Liver (tissue), 9 donors: Measurements from ENCODE around the gene LRRN2. TPM values are rescaled to one million over a fixed set of nuclear protein-coding genes. Genes with fewer than 3 reads are reported as not detected.

Experiments
- DNase-seq: peaks from one replicate; pipeline ENCODE4 v3.0.0-alpha.2; 2017; ENCODE audit warnings: low spot score
- H3K27ac ChIP-seq, 2 donors: one replicate each; pipeline ENCODE4 v1.7.0; 2013; ENCODE audit warnings: inconsistent platforms in 2 of 2, low read length in 2 of 2, control low read depth in 1 of 2, low read depth in 1 of 2, mild to moderate bottlenecking in 1 of 2
- H3K27me3 ChIP-seq, 4 donors: one replicate each; pipeline versions ENCODE4 v1.6.1 to v1.7.0; 2013; ENCODE audit warnings: low read length in 3 of 4, inconsistent platforms in 1 of 4, mild to moderate bottlenecking in 1 of 4, moderate library complexity in 1 of 4; ENCODE audit not compliant: control insufficient read depth in 4 of 4, insufficient read depth in 4 of 4
- H3K36me3 ChIP-seq, 4 donors: one replicate each; pipeline versions ENCODE4 v1.6.1 to v1.7.0; 2013; ENCODE audit warnings: low read length in 3 of 4, mild to moderate bottlenecking in 3 of 4, low read depth in 1 of 4, moderate library complexity in 1 of 4; ENCODE audit not compliant: control insufficient read depth in 4 of 4, insufficient read depth in 3 of 4
- H3K4me1 ChIP-seq, 4 donors: one replicate each; pipeline versions ENCODE4 v1.6.1 to v1.7.0; 2013; ENCODE audit warnings: low read length in 3 of 4, mild to moderate bottlenecking in 3 of 4, moderate library complexity in 1 of 4; ENCODE audit not compliant: control insufficient read depth in 4 of 4, insufficient read depth in 4 of 4
- H3K4me3 ChIP-seq, 3 donors: one replicate each; pipeline versions ENCODE4 v1.6.1 to v1.7.0; 2013; ENCODE audit warnings: low read length in 3 of 3, control low read depth in 1 of 3, low read depth in 1 of 3, mild to moderate bottlenecking in 1 of 3
- H3K9ac ChIP-seq, 2 donors: one replicate each; pipeline ENCODE4 v1.7.0; 2013; ENCODE audit warnings: low read length in 2 of 2, mild to moderate bottlenecking in 2 of 2, moderate library complexity in 2 of 2, control low read depth in 1 of 2, low read depth in 1 of 2
- H3K9me3 ChIP-seq, 4 donors: one replicate each; pipeline versions ENCODE4 v1.6.1 to v1.7.0; 2013; ENCODE audit warnings: low read length in 3 of 4; ENCODE audit not compliant: control insufficient read depth in 4 of 4
- ATF3 ChIP-seq: IDR thresholded peaks from 2 replicates; pipeline ENCODE4 v1.6.1; 2016; ENCODE audit warnings: antibody characterized with exemption
- CTCF ChIP-seq: fragments of 150-350 bp; IDR thresholded peaks from 2 replicates; pipeline ENCODE4 v1.5.1; 2017; ENCODE audit warnings: improper control_type of control experiment, low read depth, low read length; ENCODE audit not compliant: missing input control
- EGR1 ChIP-seq, 2 donors: IDR thresholded peaks; 2 replicates each; pipeline ENCODE4 v1.6.1; 2016 to 2018; ENCODE audit warnings: antibody characterized with exemption in 2 of 2, low read depth in 2 of 2
- FOXA1 ChIP-seq: IDR thresholded peaks from 2 replicates; pipeline ENCODE4 v1.6.1; 2016; ENCODE audit warnings: antibody characterized with exemption
- FOXA2 ChIP-seq: IDR thresholded peaks from 2 replicates; pipeline ENCODE4 v1.6.1; 2016; ENCODE audit warnings: antibody characterized with exemption
- GABPA ChIP-seq, 2 donors: IDR thresholded peaks in 1 of 2; conservative IDR thresholded peaks in 1 of 2; 2 replicates each; pipeline ENCODE4 v1.6.1; 2016; ENCODE audit warnings: antibody characterized with exemption in 2 of 2, mild to moderate bottlenecking in 1 of 2, moderate library complexity in 1 of 2
- HNF4A ChIP-seq, 2 donors: conservative IDR thresholded peaks; 2 replicates each; pipeline ENCODE4 v1.6.1; 2016; ENCODE audit warnings: antibody characterized with exemption in 2 of 2, mild to moderate bottlenecking in 2 of 2
- HNF4G ChIP-seq: IDR thresholded peaks from 2 replicates; pipeline ENCODE4 v1.6.1; 2016; ENCODE audit warnings: antibody characterized with exemption
- JUND ChIP-seq, 2 donors: IDR thresholded peaks; 2 replicates each; pipeline ENCODE4 v1.6.1; 2016; ENCODE audit warnings: antibody characterized with exemption in 2 of 2
- MAX ChIP-seq: IDR thresholded peaks from 2 replicates; pipeline ENCODE4 v1.6.1; 2016; ENCODE audit warnings: antibody characterized with exemption
- NR2F2 ChIP-seq: IDR thresholded peaks from 2 replicates; pipeline ENCODE4 v1.6.1; 2016; ENCODE audit warnings: antibody characterized with exemption
- RAD21 ChIP-seq, 2 donors: IDR thresholded peaks; 2 replicates each; pipeline ENCODE4 v1.6.1; 2016; ENCODE audit warnings: antibody characterized with exemption in 2 of 2, mild to moderate bottlenecking in 2 of 2
- REST ChIP-seq: IDR thresholded peaks from 2 replicates; pipeline ENCODE4 v1.6.1; 2016; ENCODE audit warnings: antibody characterized with exemption, mild to moderate bottlenecking
- TAF1 ChIP-seq: conservative IDR thresholded peaks from 2 replicates; pipeline ENCODE4 v1.6.1; 2016; ENCODE audit warnings: antibody characterized with exemption, mild to moderate bottlenecking
- YY1 ChIP-seq: IDR thresholded peaks from 2 replicates; pipeline ENCODE4 v1.6.1; 2016; ENCODE audit warnings: antibody characterized with exemption, mild to moderate bottlenecking
- ZBTB33 ChIP-seq: IDR thresholded peaks from 2 replicates; pipeline ENCODE4 v1.6.1; 2016; ENCODE audit warnings: antibody characterized with exemption
- WGBS: extraction: QIAGEN DNeasy Blood & Tissue Kit; methylation state at CpG from one replicate; pipeline ENCODE4 v1.1.7; 2013; 5-methylcytosine and 5-hydroxymethylcytosine counted together
- polyA plus RNA-seq, 2 donors: library from polyadenylated mRNA; stranded (reverse) in 1 of 2; unstranded in 1 of 2; fragments of 200-250 nt in 1 of 2; fragments of >200 nt in 1 of 2; fragmentation: Nextera tagmentation in 1 of 2; extraction: Ambion mirVana in 1 of 2; gene quantifications; one replicate each; pipeline versions ENCODE4 v1.2.1 to v1.2.3, GENCODE V29; 2013 to 2015
- total RNA-seq, 2 donors: library from RNA; depleted of rRNA; stranded (reverse); fragments of >200 nt; gene quantifications; one replicate each; pipeline ENCODE4 v1.2.3, GENCODE V29; 2014
- donor health status: healthy.
- donor health status: healthy.
- donor health status: healthy.
- donor health status: healthy.
- donor health status: healthy.

LRRN2 gene
- total and polyA plus RNA-seq, 4 donors: 0.13 to 2.8 (median 0.28) TPM

- H3K4me1 ChIP-seq: no peaks in the 10 kb centered on the region
- DNase-seq: no peak
- 96% methylated on average over 10 of the region's 10 CpGs for WGBS
- H3K9ac ChIP-seq: no peak overlapping the region
- no peak for TF ChIP-seq JUND (IDR thresholded peaks at IDR 0.05)
- no peak for TF ChIP-seq RAD21 (IDR thresholded peaks at IDR 0.05)
- no peak for TF ChIP-seq ZBTB33
- TF ChIP-seq HNF4A (conservative IDR thresholded peaks at IDR 0.05): no peak
- no peak for TF ChIP-seq ATF3
- no peak for TF ChIP-seq NR2F2
- no peak for TF ChIP-seq HNF4G
- TF ChIP-seq CTCF: no peak
- TF ChIP-seq GABPA (IDR thresholded peaks at IDR 0.05 in 1 of 2, conservative IDR thresholded peaks at IDR 0.05 in 1 of 2): no peak
- TF ChIP-seq TAF1: no peak
- no peak for TF ChIP-seq FOXA2
- no peak for TF ChIP-seq EGR1 (IDR thresholded peaks at IDR 0.05; ENCODE audit: low read depth in 2 of 2)
- TF ChIP-seq YY1: no peak
- TF ChIP-seq MAX: no peak
- no peak for TF ChIP-seq FOXA1
- TF ChIP-seq REST: no peak
- H3K27ac ChIP-seq: no peak overlapping the region
- peaks cover 0 to 4% (median 0%) of the 10 kb centered on the region in 4 donors for H3K36me3 ChIP-seq
- no peak overlapping the region for H3K4me3 ChIP-seq
- no peaks in the 10 kb centered on the region for H3K9me3 ChIP-seq
- no peaks in the 10 kb centered on the region for H3K27me3 ChIP-seq
These were observed 107.6 kb downstream of the LRRN2 start for GRCh38 chr1:204577794-204578478.
